Uterus (tissue), 4 donors: ENCODE measurements around the gene GARNL3. TPM values are rescaled to one million over a fixed set of nuclear protein-coding genes. Genes with fewer than 3 reads are reported as not detected.

Experiments used
- DNase-seq, 2 donors: peaks; one replicate each; pipeline ENCODE4 v3.0.0-alpha.2; 2019 to 2020
- H3K27ac ChIP-seq, 2 donors: fragments of 200-600 bp; sonication (generic); 1 replicate in 1 of 2; 2 replicates in 1 of 2; pipeline ENCODE4 v1.5.1; 2016 to 2018
- H3K27me3 ChIP-seq, 2 donors: fragments of 200-600 bp; sonication (generic); one replicate each; pipeline ENCODE4 v1.5.1; 2018 to 2019; ENCODE audit warnings: control low read depth in 1 of 2
- H3K36me3 ChIP-seq, 2 donors: fragments of 200-600 bp; sonication (generic); one replicate each; pipeline ENCODE4 v1.5.1; 2019; ENCODE audit warnings: control low read depth in 1 of 2
- H3K4me1 ChIP-seq, 2 donors: fragments of 200-600 bp; sonication (generic); one replicate each; pipeline ENCODE4 v1.5.1; 2018 to 2019; ENCODE audit warnings: control low read depth in 1 of 2
- H3K4me3 ChIP-seq, 2 donors: fragments of 200-600 bp; sonication (generic); 1 replicate in 1 of 2; 2 replicates in 1 of 2; pipeline ENCODE4 v1.5.1; 2018 to 2019; ENCODE audit warnings: mild to moderate bottlenecking in 1 of 2
- H3K9me3 ChIP-seq, 2 donors: fragments of 200-600 bp; sonication (generic); one replicate each; pipeline ENCODE4 v1.5.1; 2019; ENCODE audit warnings: control low read depth in 1 of 2
- CTCF ChIP-seq, 4 experiments: fragments of 200-600 bp in 2 of 4; fragments of 450-650 bp in 2 of 4; sonication (generic) in 2 of 4; IDR thresholded peaks; one replicate each; pipeline ENCODE4 v1.5.1; 2016 to 2019; ENCODE audit warnings: antibody characterized with exemption in 4 of 4, mild to moderate bottlenecking in 2 of 4, moderate library complexity in 1 of 4
- POLR2A ChIP-seq, 2 donors: fragments of 450-650 bp; IDR thresholded peaks; one replicate each; pipeline ENCODE4 v1.6.1; 2016; ENCODE audit warnings: antibody characterized with exemption in 2 of 2, mild to moderate bottlenecking in 1 of 2, moderate library complexity in 1 of 2
- intact Hi-C: fragments of 100-400 bp; cut with DNase I; formaldehyde crosslinking; loops from one replicate; pipeline ENCODE4 v1.15.1; 2023; ENCODE audit warnings: low total_unique reads
- total RNA-seq, 4 donors: library from RNA; depleted of rRNA in 3 of 4; stranded (reverse); fragments of >200 nt in 3 of 4; gene quantifications; one replicate each; pipeline versions ENCODE4 v1.1.0 to v1.2.4, GENCODE V29; 2014 to 2023
- donor health status: DM: yes; HTN: yes; CAD: no.

The GARNL3 gene
- total RNA-seq, 4 donors from 2014 or later: 9.7 to 79.7 (median 72.0) TPM

- H3K4me3 ChIP-seq: no peak overlapping the region
- no peaks in the 10 kb centered on the region for H3K36me3 ChIP-seq
- peaks cover 0 to 10% of the 10 kb centered on the region in 2 donors for H3K4me1 ChIP-seq
- H3K27ac ChIP-seq: no peak overlapping the region
- DNase-seq: no peak
- no peaks in the 10 kb centered on the region for H3K9me3 ChIP-seq
- TF ChIP-seq CTCF (IDR thresholded peaks at IDR 0.05): no peak
- no peak for TF ChIP-seq POLR2A (IDR thresholded peaks at IDR 0.05)
- intact Hi-C loops: no loop called here
- H3K27me3 ChIP-seq: no peaks in the 10 kb centered on the region
Observed at GRCh38 chr9:127237801-127238200, 26.8 kb upstream of the GARNL3 start.

- intact Hi-C loops: no loop called here
Observed at GRCh38 chr9:127241354-127241753, 23.2 kb upstream of the GARNL3 start.

GRCh38 chr9:127244609-127245601 is 19.7 kb upstream of the GARNL3 start:
- peak; percentile 96 to 97 for DNase-seq
- intact Hi-C loops: no loop called here
- Histone ChIP-seq H3K4me3 (peak overlapping the region; percentile 51 to 64), H3K27me3 (no peaks in the 10 kb centered on the region), H3K27ac (peak overlapping the region; percentile 77 to 84), H3K9me3 (no peaks in the 10 kb centered on the region), H3K4me1 (no peaks in the 10 kb centered on the region), H3K36me3 (no peaks in the 10 kb centered on the region)
- TF ChIP-seq CTCF (IDR thresholded peaks at IDR 0.05) (no peak), POLR2A (IDR thresholded peaks at IDR 0.05) (peak; percentile 60 to 79)

More at GRCh38 chr9:127241354-127241753, 23.2 kb upstream of the GARNL3 start:
- DNase-seq: no peak
- no peaks in the 10 kb centered on the region for H3K36me3 ChIP-seq
- H3K27ac ChIP-seq: no peak overlapping the region
- no peaks in the 10 kb centered on the region for H3K9me3 ChIP-seq
- no peaks in the 10 kb centered on the region for H3K27me3 ChIP-seq
- TF ChIP-seq POLR2A (IDR thresholded peaks at IDR 0.05) (no peak), CTCF (IDR thresholded peaks at IDR 0.05) (no peak)
- no peak overlapping the region for H3K4me3 ChIP-seq
- no peaks in the 10 kb centered on the region for H3K4me1 ChIP-seq

- DNase-seq: no peak
- no peaks in the 10 kb centered on the region for H3K4me1 ChIP-seq
- no peaks in the 10 kb centered on the region for H3K27me3 ChIP-seq
- H3K36me3 ChIP-seq: no peaks in the 10 kb centered on the region
- peak overlapping the region in 1 of 2 donors; percentile 40 for H3K27ac ChIP-seq
- H3K9me3 ChIP-seq: no peaks in the 10 kb centered on the region
- intact Hi-C loops: no loop called here
- peak overlapping the region; percentile 51 to 64 for H3K4me3 ChIP-seq
- TF ChIP-seq CTCF (IDR thresholded peaks at IDR 0.05) (no peak), POLR2A (IDR thresholded peaks at IDR 0.05) (no peak)
Observed at GRCh38 chr9:127245637-127246164, 18.9 kb upstream of the GARNL3 start.

GRCh38 chr9:127248241-127248640 is 16.3 kb upstream of the GARNL3 start:
- no peaks in the 10 kb centered on the region for H3K4me1 ChIP-seq
- H3K36me3 ChIP-seq: no peaks in the 10 kb centered on the region
- no peaks in the 10 kb centered on the region for H3K27me3 ChIP-seq
- intact Hi-C loops: no loop called here
- no peak for DNase-seq
- H3K9me3 ChIP-seq: no peaks in the 10 kb centered on the region
- TF ChIP-seq CTCF (IDR thresholded peaks at IDR 0.05) (no peak), POLR2A (IDR thresholded peaks at IDR 0.05) (no peak)
- H3K4me3 ChIP-seq: no peak overlapping the region
- no peak overlapping the region for H3K27ac ChIP-seq
